NCI-H187 treated with DMSO at 0.1 percent for 48 hours (cell line): ENCODE measurements around the gene GPRC5C.
"Not testable (repeated sequence)": the region's sequence is repeated elsewhere in the genome, so short reads cannot be mapped to it uniquely, and the experiment has no call there.

Source experiments
- DNase-seq: peaks from one replicate; lab custom pipeline; 2025; lab: John Stamatoyannopoulos, UW

The GPRC5C gene

GRCh38 chr17:74472890-74473289 lies 41.0 kb downstream of the GPRC5C start:
- no peak for DNase-seq

- no peak for DNase-seq
Observed at GRCh38 chr17:74473294-74473693, 41.4 kb downstream of the GPRC5C start.

- no peak for DNase-seq
Observed at GRCh38 chr17:74474043-74474792, 42.3 kb downstream of the GPRC5C start.

- no peak for DNase-seq
Observed at GRCh38 chr17:74475189-74475588, 43.3 kb downstream of the GPRC5C start.

GRCh38 chr17:74477411-74477810 lies 45.5 kb downstream of the GPRC5C start:
- DNase-seq = no peak

- DNase-seq = no peak
Observed at GRCh38 chr17:74478420-74479100, 46.7 kb downstream of the GPRC5C start.

- DNase-seq = no peak
Observed at GRCh38 chr17:74480290-74480689, 48.4 kb downstream of the GPRC5C start.

- DNase-seq = no peak
Observed at GRCh38 chr17:74481621-74482020, 49.7 kb downstream of the GPRC5C start.

GRCh38 chr17:74484066-74484465 lies 52.2 kb downstream of the GPRC5C start:
- DNase-seq = no peak

- no peak for DNase-seq
Observed at GRCh38 chr17:74485022-74485743, 53.3 kb downstream of the GPRC5C start.

- no peak for DNase-seq
Observed at GRCh38 chr17:74485841-74486240, 54.0 kb downstream of the GPRC5C start.

- DNase-seq = not testable (repeated sequence)
Observed at GRCh38 chr17:74488276-74488675, 56.4 kb downstream of the GPRC5C start.

GRCh38 chr17:74490716-74491115 lies 58.8 kb downstream of the GPRC5C start:
- DNase-seq = no peak

- no peak for DNase-seq
Observed at GRCh38 chr17:74491626-74492025, 59.7 kb downstream of the GPRC5C start.

- DNase-seq = no peak
Observed at GRCh38 chr17:74493331-74493833, 61.5 kb downstream of the GPRC5C start.
